Suppressor macrophage treated with lipopolysaccharide for 1 hour (primary cell): ENCODE results near the gene PLCD3.

Experiments used
- DNase-seq, 3 donors: peaks; one replicate each; pipeline ENCODE4 v3.0.0-alpha.2; 2020 to 2022

The PLCD3 gene

GRCh38 chr17:45060797-45061605 lies 71.3 kb downstream of the PLCD3 start, which contains the start of gene NMT1:
TSS of gene NMT1 (plus strand) at chr17:45061317. CDS start at chr17:45061330, 13 bp downstream.
- peak; percentile 97 to 100 (median 100) for DNase-seq

GRCh38 chr17:45060382-45060796 lies 71.9 kb downstream of the PLCD3 start:
- DNase-seq, result no peak
